ENCODE measurements around the gene ANKS1B. TPM values are rescaled to one million over a fixed set of nuclear protein-coding genes. Genes with fewer than 3 reads are reported as not detected.

ANKS1B gene
- total and polyA plus RNA-seq, 10 of the 15 experiments (the other 5 are each of a cell fraction or from before 2014, with no cell fraction given), result 0.16 to 1.3 (median 0.82) TPM; not detected in 7

GRCh38 chr12:99002156-99002555, 982.6 kb downstream of the ANKS1B start:
- no peak overlapping the region for H3K4me2 ChIP-seq (ENCODE audit: control insufficient read depth, insufficient read depth)
- H3K9me3 ChIP-seq (replicated peaks; ENCODE audit: control insufficient read depth, insufficient read depth, low read length), result no peaks in the 10 kb centered on the region
- ATAC-seq (no peak), FAIRE-seq (no peak), DNase-seq (ENCODE audit: low read depth, low spot score) (no peak)
- no peaks in the 10 kb centered on the region for H3K79me2 ChIP-seq (ENCODE audit: control insufficient read depth, insufficient read depth, low read length)
- no peak overlapping the region for H3K27ac ChIP-seq (ENCODE audit: control insufficient read depth, insufficient read depth)
- 54% methylated on average over 3 of the region's 3 CpGs for WGBS (ENCODE audit: insufficient coverage, insufficient replicate concordance, low lambda C conversion rate, missing lambda C conversion rate)
- SMC1A ChIA-PET (ENCODE audit: uncharacterized antibody, unreplicated experiment), result interaction anchor here (0.6 kb wide), 1 partner anchor 17 kb away, joined by 3 read pairs; no protein-coding TSS in a partner anchor
- H3K36me3 ChIP-seq (ENCODE audit: control insufficient read depth in 2 of 2, insufficient read depth in 2 of 2, low read length in 1 of 2), result no peaks in the 10 kb centered on the region
- no peak overlapping the region for H3K4me3 ChIP-seq
- H2AFZ ChIP-seq (ENCODE audit: control insufficient read depth, low read depth, low read length), result no peak overlapping the region
- H3K4me1 ChIP-seq (ENCODE audit: control insufficient read depth, insufficient read depth, low read length), result no peaks in the 10 kb centered on the region
- POLR2A ChIA-PET, result no interaction called here
- no peaks in the 10 kb centered on the region for H3K27me3 ChIP-seq (replicated peaks in 1 of 2; ENCODE audit: control insufficient read depth in 2 of 2, insufficient read depth in 2 of 2, low read length in 1 of 2)
- no TSS peak for BruUV-seq (replicated peaks)
- H3K9ac ChIP-seq (ENCODE audit: control insufficient read depth, insufficient read depth, low read length), result no peak overlapping the region
- intact Hi-C loops (cut with micrococcal nuclease; ENCODE audit: unreplicated experiment), result no loop called here
- TF ChIP-seq CHD1 (IDR thresholded peaks at IDR 0.05; ENCODE audit: low read depth, low read length) (no peak), KDM1A (IDR thresholded peaks at IDR 0.05; ENCODE audit: borderline replicate concordance) (no peak)
- in situ Hi-C loops (cut with MboI), result no loop called here
- H4K20me1 ChIP-seq (ENCODE audit: control insufficient read depth, insufficient read depth), result no peaks in the 10 kb centered on the region
- RAD21 ChIA-PET (ENCODE audit: unreplicated experiment), result no interaction called here
- CTCF ChIA-PET, result interaction anchor here (0.6 kb wide), 1 partner anchor 432 kb away, joined by 3 read pairs; no protein-coding TSS in a partner anchor

- ChIA-PET POLR2A (no interaction called here), RAD21 (ENCODE audit: unreplicated experiment) (interaction anchor here (0.6 to 3.9 kb wide), 26 partner anchors 11 to 659 kb away, joined by 3 to 32 read pairs (median 5); partner anchors contain the start of genes APAF1 and IKBIP), CTCF (interaction anchor here (0.6 to 4.1 kb wide), 38 partner anchors 8 to 660 kb away, joined by 3 to 63 read pairs (median 6); partner anchors contain the start of genes APAF1 and IKBIP), SMC1A (ENCODE audit: uncharacterized antibody, unreplicated experiment) (interaction anchor here (1.0 to 5.1 kb wide), 18 partner anchors 9 to 659 kb away, joined by 3 to 48 read pairs (median 5); no protein-coding TSS in a partner anchor)
- no peaks in the 10 kb centered on the region for H3K36me3 ChIP-seq (ENCODE audit: control insufficient read depth in 2 of 2, insufficient read depth in 2 of 2, low read length in 1 of 2)
- H3K4me3 ChIP-seq, result no peak overlapping the region
- H3K4me1 ChIP-seq (ENCODE audit: control insufficient read depth, insufficient read depth, low read length), result no peaks in the 10 kb centered on the region
- in situ Hi-C loops (cut with MboI) (loop anchor here (5.0 to 25.0 kb wide), 3 partner anchors 305 to 562 kb away; no protein-coding TSS in a partner anchor), intact Hi-C loops (cut with micrococcal nuclease; ENCODE audit: unreplicated experiment) (loop anchor here (2.0 to 10.0 kb wide), 4 partner anchors 45 to 575 kb away; no protein-coding TSS in a partner anchor)
- TF ChIP-seq IKZF1 (conservative IDR thresholded peaks at IDR 0.05) (peak; percentile 47; the same call in 1 of the 2 replicates), TCF12 (IDR thresholded peaks at IDR 0.05; ENCODE audit: low read depth, low read length) (0 out of 2 replicates have a peak, but pooled peaks have one; percentile 27), E2F4 (IDR thresholded peaks at IDR 0.05; ENCODE audit: low read depth, low read length) (no peak), MEF2B (IDR thresholded peaks at IDR 0.05; ENCODE audit: partially characterized antibody, poor library complexity, severe bottlenecking) (peak; percentile 18), IKZF2 (IDR thresholded peaks at IDR 0.05) (peak; percentile 21 to 34; a peak in 2 of 4 replicates), RELB (IDR thresholded peaks at IDR 0.05; ENCODE audit: low read depth) (peak; percentile 41; the same call in 1 of the 2 replicates), SREBF2 (IDR thresholded peaks at IDR 0.05; ENCODE audit: low read length) (no peak)
- H4K20me1 ChIP-seq (ENCODE audit: control insufficient read depth, insufficient read depth), result no peaks in the 10 kb centered on the region
- no peak for DNase-seq (ENCODE audit: low read depth, low spot score)
- H3K9me3 ChIP-seq (replicated peaks; ENCODE audit: control insufficient read depth, insufficient read depth, low read length), result no peaks in the 10 kb centered on the region
- no peak overlapping the region for H3K9ac ChIP-seq (ENCODE audit: control insufficient read depth, insufficient read depth, low read length)
- FAIRE-seq, result no peak
- H3K4me2 ChIP-seq (ENCODE audit: control insufficient read depth, insufficient read depth), result no peak overlapping the region
- no peaks in the 10 kb centered on the region for H3K27me3 ChIP-seq (replicated peaks in 1 of 2; ENCODE audit: control insufficient read depth in 2 of 2, insufficient read depth in 2 of 2, low read length in 1 of 2)
- WGBS (ENCODE audit: insufficient coverage, insufficient replicate concordance, low lambda C conversion rate, missing lambda C conversion rate), result 26% methylated on average over 7 of the region's 7 CpGs
- H3K27ac ChIP-seq (ENCODE audit: control insufficient read depth, insufficient read depth), result no peak overlapping the region
- ATAC-seq, result peak; percentile 89
- peak overlapping the region; percentile 4; the same call in 1 of the 2 replicates for H2AFZ ChIP-seq (ENCODE audit: control insufficient read depth, low read depth, low read length)
- no peaks in the 10 kb centered on the region for H3K79me2 ChIP-seq (ENCODE audit: control insufficient read depth, insufficient read depth, low read length)
- BruUV-seq (replicated peaks), result no TSS peak
Observed at GRCh38 chr12:98999559-98999958, 985.2 kb downstream of the ANKS1B start.
